Brain microvascular endothelial cell (primary cell): ENCODE data around the gene CCDC90B.
"Not testable (repeated sequence)": the region's sequence is repeated elsewhere in the genome, so short reads cannot be mapped to it uniquely, and the experiment has no call there.

Source experiments
- DNase-seq: peaks from one replicate; pipeline ENCODE4 v3.0.0-alpha.2; 2020
- H3K27ac ChIP-seq: fragments of 250-450 bp; sonication (Bioruptor Pico); 2 replicates; pipeline ENCODE4 v1.5.1; 2020; ENCODE audit warnings: mild to moderate bottlenecking, moderate library complexity
- H3K27me3 ChIP-seq: fragments of 250-450 bp; sonication (Bioruptor Pico); replicated peaks from 2 replicates; pipeline ENCODE4 v1.5.1; 2020; ENCODE audit warnings: mild to moderate bottlenecking
- H3K36me3 ChIP-seq: fragments of 250-450 bp; sonication (Bioruptor Pico); replicated peaks from 2 replicates; pipeline ENCODE4 v1.5.1; 2020; ENCODE audit warnings: mild to moderate bottlenecking
- H3K4me3 ChIP-seq: 2 replicates; pipeline ENCODE4 v1.5.1; 2011; ENCODE audit warnings: low read depth, mild to moderate bottlenecking, control low read depth, low read length, moderate library complexity
- CTCF ChIP-seq: IDR thresholded peaks from 2 replicates; pipeline ENCODE4 v1.5.1; 2011; ENCODE audit warnings: low read depth, mild to moderate bottlenecking, moderate library complexity, low read length, control low read depth, inconsistent platforms; ENCODE audit errors: missing control alignments
- in situ Hi-C: cut with HindIII; loops from 2 replicates; pipeline ENCODE4 v1.10.0; 2017; ENCODE audit warnings: low sequenced_read_pairs, low pct_ligation_motif_present

CCDC90B gene

DNA sequence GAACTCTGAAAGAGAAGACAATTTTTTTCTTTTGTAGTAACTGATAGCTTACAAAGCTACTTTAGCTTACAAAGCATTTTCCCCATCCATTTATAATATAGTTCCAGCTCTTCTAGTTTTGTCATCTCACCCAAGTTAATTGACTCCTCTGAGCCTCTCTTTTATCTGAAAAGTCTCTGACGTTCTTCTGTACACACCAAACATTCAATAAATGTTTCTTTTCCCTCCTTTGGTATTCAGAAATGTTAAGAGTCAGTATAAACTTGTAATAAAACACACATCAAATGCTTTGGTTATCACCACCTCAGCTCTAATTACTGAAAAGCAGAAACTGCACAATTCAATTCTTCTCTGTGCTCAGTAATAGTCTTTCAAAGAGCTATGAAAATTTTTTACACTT lies 5.9 kb downstream of the CCDC90B start:
- DNase-seq = no peak
- no peak overlapping the region for H3K27ac ChIP-seq
- H3K36me3 ChIP-seq = peaks cover 9% of the 10 kb centered on the region
- no peak overlapping the region for H3K4me3 ChIP-seq
- TF ChIP-seq CTCF = no peak
- H3K27me3 ChIP-seq = no peaks in the 10 kb centered on the region
- in situ Hi-C loops = loop anchor here (25.0 kb wide), 1 partner anchor 532 kb away; no protein-coding TSS in a partner anchor

DNA sequence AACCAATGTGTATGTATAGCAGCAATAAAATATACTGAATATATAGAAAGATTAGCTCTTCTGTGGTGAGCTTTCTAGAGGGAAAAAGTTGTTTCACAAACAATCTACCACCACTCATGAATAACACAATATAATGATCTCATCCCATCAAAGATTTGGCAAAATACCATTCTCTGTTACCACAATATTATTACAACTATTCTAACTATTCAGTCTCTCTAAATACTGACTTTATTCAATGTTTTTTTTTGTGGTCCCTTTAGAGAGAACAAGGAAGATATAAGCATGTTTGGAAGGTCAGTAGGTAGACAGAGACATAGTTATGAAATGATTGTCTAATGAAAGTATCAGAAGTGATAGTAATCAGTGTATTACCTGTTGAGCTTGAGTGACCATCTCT lies 7.8 kb downstream of the CCDC90B start:
- in situ Hi-C loops = loop anchor here (25.0 kb wide), 1 partner anchor 534 kb away; no protein-coding TSS in a partner anchor
- Histone ChIP-seq H3K4me3 (no peak overlapping the region), H3K27ac (peak overlapping the region; percentile 38), H3K27me3 (no peaks in the 10 kb centered on the region), H3K36me3 (peaks cover 10% of the 10 kb centered on the region)
- DNase-seq = no peak
- TF ChIP-seq CTCF = no peak

DNA sequence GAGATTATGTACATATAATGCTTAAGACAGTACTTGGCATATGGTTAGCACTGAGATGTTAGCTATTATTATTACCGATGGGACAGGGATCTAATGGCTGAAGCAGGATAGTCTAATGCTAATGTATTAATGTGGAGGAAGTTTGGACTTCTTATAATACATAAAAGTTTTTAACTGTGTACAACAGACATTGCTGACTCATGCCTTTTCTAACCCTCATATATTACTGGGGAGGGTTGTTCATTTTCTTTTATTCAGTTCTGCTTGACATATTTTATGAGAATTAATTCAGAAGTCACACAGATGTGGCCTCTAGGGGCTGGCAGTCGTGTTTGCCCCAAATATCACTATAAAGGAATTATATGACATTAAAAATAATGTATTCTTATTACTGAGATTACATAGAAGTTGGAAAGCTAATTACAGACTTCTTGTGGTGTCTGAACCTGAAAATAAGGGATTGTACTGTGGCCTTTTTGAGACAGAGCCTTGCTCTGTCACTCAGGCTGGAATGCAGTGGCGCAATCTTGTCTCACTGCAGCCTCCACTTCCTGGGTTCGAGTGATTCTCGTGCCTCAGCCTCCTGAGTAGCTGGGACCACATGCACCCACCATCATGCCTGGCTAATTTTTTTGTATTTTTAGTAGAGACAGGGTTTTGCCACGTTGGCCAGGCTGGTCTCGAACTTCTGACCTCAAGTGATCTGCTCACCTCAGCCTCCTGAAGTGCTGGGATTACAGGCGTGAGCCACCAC lies 10.1 kb downstream of the CCDC90B start:
- Histone ChIP-seq H3K27ac (no peak overlapping the region), H3K27me3 (no peaks in the 10 kb centered on the region), H3K36me3 (peaks cover 18% of the 10 kb centered on the region), H3K4me3 (no peak overlapping the region)
- DNase-seq = no peak
- in situ Hi-C loops = loop anchor here (25.0 kb wide), 1 partner anchor 536 kb away; no protein-coding TSS in a partner anchor
- TF ChIP-seq CTCF = no peak

GRCh38 chr11:83272627-83273026 lies 13.5 kb downstream of the CCDC90B start:
- Histone ChIP-seq H3K27me3 (no peaks in the 10 kb centered on the region), H3K36me3 (peaks cover 18% of the 10 kb centered on the region), H3K27ac (peak overlapping the region; percentile 60), H3K4me3 (no peak overlapping the region)
- in situ Hi-C loops = no loop called here
- TF ChIP-seq CTCF = no peak
- DNase-seq = peak; percentile 67

GRCh38 chr11:83271734-83272133 lies 14.4 kb downstream of the CCDC90B start:
- H3K27me3 ChIP-seq, in situ Hi-C loops, H3K27ac ChIP-seq, DNase-seq, H3K4me3 ChIP-seq: not testable (repeated sequence)
- peaks cover 17% of the 10 kb centered on the region for H3K36me3 ChIP-seq

DNA sequence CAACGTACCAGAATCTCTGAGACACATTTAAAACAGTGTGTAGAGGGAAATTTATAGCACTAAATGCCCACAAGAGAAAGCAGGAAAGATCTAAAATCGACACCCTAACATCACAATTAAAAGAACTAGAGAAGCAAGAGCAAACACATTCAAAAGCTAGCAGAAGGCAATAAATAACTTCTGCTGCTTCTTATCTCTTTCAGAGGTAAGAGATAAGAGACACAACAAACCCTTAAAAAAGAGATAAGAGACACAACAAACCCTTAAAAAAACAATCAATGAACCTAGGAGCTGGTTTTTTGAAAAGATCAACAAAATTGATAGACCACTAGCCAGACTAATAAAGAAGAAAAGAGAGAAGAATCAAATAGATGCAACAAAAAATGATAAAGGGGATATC lies 17.1 kb downstream of the CCDC90B start:
- DNase-seq, H3K27ac ChIP-seq, in situ Hi-C loops, H3K27me3 ChIP-seq, H3K4me3 ChIP-seq: not testable (repeated sequence)
- peaks cover 21% of the 10 kb centered on the region for H3K36me3 ChIP-seq

GRCh38 chr11:83265331-83265730 lies 20.8 kb downstream of the CCDC90B start:
- in situ Hi-C loops = no loop called here
- TF ChIP-seq CTCF = no peak
- H3K27ac ChIP-seq = no peak overlapping the region
- H3K4me3 ChIP-seq = no peak overlapping the region
- no peaks in the 10 kb centered on the region for H3K27me3 ChIP-seq
- peaks cover 25% of the 10 kb centered on the region for H3K36me3 ChIP-seq
- DNase-seq = no peak
